Measurements from ENCODE around the gene PRR29. TPM values are rescaled to one million over a fixed set of nuclear protein-coding genes. Genes with fewer than 3 reads are reported as not detected.

The PRR29 gene
- total RNA-seq, 2 experiments from 2014 or later = 1.0 to 1.5 TPM

- CTCF ChIA-PET = interaction anchor here (1.0 to 8.0 kb wide), 4 partner anchors 13 to 31 kb away, joined by 3 to 37 read pairs (median 5); no protein-coding TSS in a partner anchor
- H3K4me1 Mint-ChIP-seq = peaks cover 23% of the 10 kb centered on the region
- H3K9me3 Mint-ChIP-seq (ENCODE audit: low read depth) = no peaks in the 10 kb centered on the region
- DNase-seq (peak; percentile 60), ATAC-seq (peak; percentile 52)
- intact Hi-C loops (cut with DNase I, micrococcal nuclease) = loop anchor here (1.0 to 2.0 kb wide), 4 partner anchors 14 to 80 kb away; partner anchors contain the start of genes GH1 (in 1 of the 2) and ICAM2 (in 1 of the 2)
- no peaks in the 10 kb centered on the region for H3K27me3 Mint-ChIP-seq
- POLR2A ChIA-PET = no interaction called here
- peaks cover 6% of the 10 kb centered on the region for H3K36me3 Mint-ChIP-seq (ENCODE audit: low read depth)
- H3K4me3 Mint-ChIP-seq = peak overlapping the region; percentile 80
- H3K27ac Mint-ChIP-seq = peak overlapping the region; percentile 31
These were observed 849 bp downstream of the PRR29 start for GRCh38 chr17:63998721-63999679.

DNA sequence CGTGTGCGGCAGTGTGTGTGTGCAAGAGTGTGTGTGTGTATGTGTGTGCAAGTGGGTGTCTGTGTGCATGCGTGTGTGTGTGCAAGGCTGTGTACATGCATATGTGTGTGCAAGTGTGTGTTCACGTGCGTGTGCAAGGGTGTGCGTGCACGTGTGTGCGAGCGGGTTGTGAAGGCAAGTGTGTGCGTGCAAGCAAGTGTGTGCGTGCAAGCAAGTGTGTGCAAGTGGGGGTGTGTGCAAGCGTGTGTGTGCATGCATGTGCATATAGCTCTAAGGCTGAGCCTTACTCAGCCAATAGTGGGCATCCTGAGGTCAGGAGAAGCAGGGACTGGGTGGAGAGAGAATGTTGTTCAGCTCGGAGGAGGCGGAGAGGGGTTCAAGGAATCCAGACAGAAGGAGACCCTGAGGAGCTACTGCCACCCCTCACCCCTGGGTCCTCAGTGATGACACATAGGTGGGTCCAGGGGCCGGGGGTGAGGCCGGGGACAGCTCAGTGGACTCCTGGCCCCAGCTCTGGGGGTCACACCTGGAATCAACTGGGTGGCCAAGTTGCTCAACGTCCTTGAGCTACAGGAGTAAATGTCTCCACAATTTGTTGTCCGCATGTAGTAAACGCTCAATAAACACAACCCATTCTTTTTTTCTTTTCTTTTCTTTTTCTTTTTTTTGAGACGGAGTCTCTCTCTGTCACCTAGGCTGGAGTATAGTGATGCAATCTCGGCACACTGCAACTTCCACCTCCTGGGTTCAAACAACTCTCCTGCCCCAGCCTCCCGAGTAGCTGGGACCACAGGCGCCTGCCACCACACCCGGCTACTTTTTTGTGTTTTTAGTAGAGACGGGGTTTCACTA is 1.8 kb downstream of the PRR29 start:
- ChIA-PET CTCF (interaction anchor here (0.8 to 8.0 kb wide), 4 partner anchors 13 to 25 kb away, joined by 4 to 37 read pairs (median 5); no protein-coding TSS in a partner anchor), POLR2A (no interaction called here)
- ATAC-seq (no peak), DNase-seq (no peak)
- intact Hi-C loops (cut with DNase I, micrococcal nuclease) = loop anchor here (2.0 kb wide), 2 partner anchors 21 to 81 kb away; partner anchors contain the start of genes GH1 (in 1 of the 2) and ICAM2 (in 1 of the 2)
- H3K4me1 Mint-ChIP-seq = peaks cover 20% of the 10 kb centered on the region
- H3K9me3 Mint-ChIP-seq (ENCODE audit: low read depth) = no peaks in the 10 kb centered on the region
- peaks cover 6% of the 10 kb centered on the region for H3K36me3 Mint-ChIP-seq (ENCODE audit: low read depth)
- no peaks in the 10 kb centered on the region for H3K27me3 Mint-ChIP-seq
- H3K4me3 Mint-ChIP-seq = peak overlapping the region; percentile 80
- no peak overlapping the region for H3K27ac Mint-ChIP-seq

DNA sequence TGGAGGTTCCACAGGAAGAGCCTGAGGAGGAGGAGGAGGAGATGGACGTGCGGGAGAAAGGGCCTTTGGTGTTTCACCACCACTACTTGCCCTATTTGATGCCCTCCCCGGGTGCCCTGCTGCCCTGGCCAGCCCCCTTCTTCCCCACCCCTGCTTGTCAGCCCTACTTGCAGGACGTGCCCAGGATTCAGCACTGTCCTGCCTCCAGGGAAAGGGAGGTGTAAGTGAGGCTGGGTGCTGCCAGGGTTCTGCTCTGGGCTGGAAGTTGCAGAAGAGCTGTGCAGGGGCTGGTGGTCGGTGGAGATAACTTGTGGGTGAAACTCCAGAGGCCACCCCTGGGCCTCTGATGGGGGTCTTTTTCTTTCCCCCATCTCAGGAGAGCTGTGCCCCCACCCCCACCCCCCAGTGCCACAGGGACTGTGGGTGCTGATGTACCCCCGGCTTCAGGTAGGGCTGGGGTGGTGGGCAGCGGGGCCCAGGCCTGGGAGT is 3.0 kb downstream of the PRR29 start:
- no peak overlapping the region for H3K27ac Mint-ChIP-seq
- H3K36me3 Mint-ChIP-seq (ENCODE audit: low read depth) = peaks cover 6% of the 10 kb centered on the region
- ATAC-seq (no peak), DNase-seq (no peak)
- ChIA-PET CTCF (interaction anchor here (0.6 to 0.8 kb wide), 2 partner anchors 14 to 82 kb away, joined by 3 to 4 read pairs; no protein-coding TSS in a partner anchor), POLR2A (no interaction called here)
- H3K4me1 Mint-ChIP-seq = peaks cover 20% of the 10 kb centered on the region
- H3K9me3 Mint-ChIP-seq (ENCODE audit: low read depth) = no peaks in the 10 kb centered on the region
- intact Hi-C loops (cut with DNase I, micrococcal nuclease) = no loop called here
- no peak overlapping the region for H3K4me3 Mint-ChIP-seq
- H3K27me3 Mint-ChIP-seq = no peaks in the 10 kb centered on the region

- Mint-ChIP-seq H3K4me1 (peaks cover 22% of the 10 kb centered on the region), H3K27me3 (no peaks in the 10 kb centered on the region), H3K4me3 (no peak overlapping the region), H3K27ac (no peak overlapping the region), H3K9me3 (ENCODE audit: low read depth) (no peaks in the 10 kb centered on the region), H3K36me3 (ENCODE audit: low read depth) (peaks cover 6% of the 10 kb centered on the region)
- intact Hi-C loops (cut with DNase I, micrococcal nuclease) = no loop called here
- DNase-seq (no peak), ATAC-seq (no peak)
- ChIA-PET POLR2A (no interaction called here), CTCF (interaction anchor here (0.5 to 1.1 kb wide), 3 partner anchors 11 to 417 kb away, joined by 3 to 4 read pairs (median 3); no protein-coding TSS in a partner anchor)
These were observed 3.8 kb downstream of the PRR29 start for GRCh38 chr17:64001763-64002529.

GRCh38 chr17:64002658-64003525 is 4.7 kb downstream of the PRR29 start:
- POLR2A ChIA-PET = no interaction called here
- DNase-seq (no peak), ATAC-seq (no peak)
- Mint-ChIP-seq H3K27ac (no peak overlapping the region), H3K4me1 (peaks cover 23% of the 10 kb centered on the region), H3K9me3 (ENCODE audit: low read depth) (no peaks in the 10 kb centered on the region), H3K27me3 (no peaks in the 10 kb centered on the region), H3K36me3 (ENCODE audit: low read depth) (peaks cover 7% of the 10 kb centered on the region), H3K4me3 (no peak overlapping the region)
- CTCF ChIA-PET = interaction anchor here (0.5 to 1.1 kb wide), 2 partner anchors 15 to 416 kb away, joined by 3 to 4 read pairs; no protein-coding TSS in a partner anchor
- intact Hi-C loops (cut with DNase I, micrococcal nuclease) = no loop called here

DNA sequence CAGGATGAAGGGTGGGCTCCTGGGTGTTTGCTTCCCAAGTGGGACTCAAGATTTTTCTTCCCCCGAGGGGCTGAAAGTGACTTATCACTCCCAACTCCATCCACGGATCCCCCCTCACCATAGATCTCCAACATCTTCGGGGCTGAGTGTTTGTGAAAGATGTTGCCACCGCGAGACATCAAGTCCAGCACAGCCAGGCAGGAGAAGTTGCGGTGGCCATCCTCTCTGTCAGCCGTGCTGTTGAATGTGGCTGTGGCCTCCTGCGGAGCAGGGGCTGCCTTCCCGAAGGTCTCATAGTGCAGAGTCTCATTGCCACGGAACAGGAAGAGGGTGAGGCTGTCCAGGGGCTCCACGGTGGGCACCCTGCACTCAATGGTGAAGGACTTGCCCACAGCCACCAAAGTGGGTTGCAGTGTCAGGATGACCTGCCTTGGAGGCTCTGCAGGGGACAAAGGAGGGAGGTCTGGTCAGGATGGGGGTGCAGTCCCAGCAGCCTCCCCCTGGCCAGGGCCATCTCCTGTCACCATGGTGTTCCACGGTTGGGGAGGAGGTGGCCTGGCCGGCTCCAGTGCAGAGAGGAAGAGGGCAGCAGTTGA is 5.5 kb downstream of the PRR29 start:
- no peaks in the 10 kb centered on the region for H3K27me3 Mint-ChIP-seq
- intact Hi-C loops (cut with DNase I, micrococcal nuclease) = no loop called here
- DNase-seq (no peak), ATAC-seq (no peak)
- ChIA-PET POLR2A (no interaction called here), CTCF (interaction anchor here (1.4 kb wide), 1 partner anchor 13 kb away, joined by 4 read pairs; no protein-coding TSS in a partner anchor)
- no peak overlapping the region for H3K4me3 Mint-ChIP-seq
- H3K36me3 Mint-ChIP-seq (ENCODE audit: low read depth) = peaks cover 9% of the 10 kb centered on the region
- no peaks in the 10 kb centered on the region for H3K9me3 Mint-ChIP-seq (ENCODE audit: low read depth)
- H3K4me1 Mint-ChIP-seq = peaks cover 27% of the 10 kb centered on the region
- peak overlapping the region; percentile 10 for H3K27ac Mint-ChIP-seq

GRCh38 chr17:64004218-64004770 is 6.1 kb downstream of the PRR29 start:
- Mint-ChIP-seq H3K9me3 (ENCODE audit: low read depth) (no peaks in the 10 kb centered on the region), H3K4me1 (peaks cover 29% of the 10 kb centered on the region), H3K36me3 (ENCODE audit: low read depth) (peaks cover 9% of the 10 kb centered on the region), H3K4me3 (no peak overlapping the region), H3K27me3 (no peaks in the 10 kb centered on the region), H3K27ac (no peak overlapping the region)
- DNase-seq (peak; percentile 0), ATAC-seq (no peak)
- CTCF ChIA-PET = interaction anchor here (1.4 to 1.5 kb wide), 2 partner anchors 14 to 278 kb away, joined by 3 to 4 read pairs; no protein-coding TSS in a partner anchor
- intact Hi-C loops (cut with DNase I, micrococcal nuclease) = no loop called here
- POLR2A ChIA-PET = no interaction called here

GRCh38 chr17:64004903-64005733 is 7.0 kb downstream of the PRR29 start:
- intact Hi-C loops (cut with DNase I, micrococcal nuclease) = no loop called here

More at GRCh38 chr17:64004903-64005733, 7.0 kb downstream of the PRR29 start:
- Mint-ChIP-seq H3K9me3 (ENCODE audit: low read depth) (no peaks in the 10 kb centered on the region), H3K4me3 (no peak overlapping the region), H3K36me3 (ENCODE audit: low read depth) (peaks cover 13% of the 10 kb centered on the region), H3K27ac (peak overlapping the region; percentile 33), H3K4me1 (peaks cover 32% of the 10 kb centered on the region), H3K27me3 (no peaks in the 10 kb centered on the region)
- ATAC-seq (no peak), DNase-seq (peak; percentile 3)
- POLR2A ChIA-PET = interaction anchor here (0.6 kb wide), 1 partner anchor 15 kb away, joined by 11 read pairs; the partner anchor contains the start of gene ICAM2
- CTCF ChIA-PET = interaction anchor here (1.0 to 2.5 kb wide), 5 partner anchors 12 to 278 kb away, joined by 3 to 13 read pairs (median 6); no protein-coding TSS in a partner anchor
